Left kidney (tissue), 2 donors: ENCODE results near the gene IL24. TPM values are rescaled to one million over a fixed set of nuclear protein-coding genes. Genes with fewer than 3 reads are reported as not detected.

Source experiments
- DNase-seq: peaks from one replicate; pipeline ENCODE4 v3.0.0-alpha.2; 2013
- polyA plus RNA-seq: library from polyadenylated mRNA; unstranded; fragments of 120-200 nt; gene quantifications from one replicate; pipeline ENCODE4 v1.2.1, GENCODE V29; 2013; ENCODE audit not compliant: insufficient read length

IL24 gene
- polyA plus RNA-seq, 1 donor = 0.23 TPM

DNA sequence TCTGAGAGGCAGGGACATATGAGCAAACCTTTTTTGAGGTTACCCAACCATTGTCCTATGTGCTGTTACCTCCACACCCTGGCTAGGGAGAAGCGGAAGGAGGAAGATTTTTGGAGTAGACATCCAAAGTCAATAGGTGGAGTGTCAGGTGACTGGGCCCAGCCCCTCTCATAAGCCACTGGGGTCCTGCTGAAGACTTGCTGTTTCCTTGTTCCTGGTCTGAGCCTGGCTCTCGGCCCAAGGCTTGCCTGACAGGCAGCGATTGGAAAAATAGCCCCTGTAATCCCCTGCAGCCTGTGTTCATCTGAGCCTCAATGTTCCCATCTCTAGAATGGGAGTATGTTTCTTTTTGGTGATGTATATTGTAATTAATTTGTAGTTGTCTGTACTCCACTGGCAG, 55.9 kb downstream of the IL24 start:
- DNase-seq = no peak

DNA sequence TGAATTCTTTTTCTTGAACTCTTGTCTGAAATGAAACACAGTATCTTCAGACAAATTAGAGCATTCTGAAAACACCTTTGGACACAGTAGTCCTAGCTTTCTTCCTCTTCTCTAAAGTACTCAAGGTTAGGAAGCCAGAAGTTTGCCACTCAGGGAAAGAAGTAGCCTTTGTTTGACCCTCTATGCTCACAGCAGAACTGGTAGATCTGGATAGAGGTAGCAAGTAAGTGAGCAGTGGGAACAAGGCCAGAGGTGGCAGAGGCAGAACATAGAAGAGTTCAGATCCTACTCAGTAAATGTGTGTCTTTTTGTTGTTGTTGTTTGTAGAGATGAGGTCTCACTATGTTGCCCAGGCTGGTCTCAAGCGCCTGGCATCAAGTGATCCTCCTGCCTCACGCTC, 56.4 kb downstream of the IL24 start:
- DNase-seq = no peak

Other genes with a start within 250 kb of the IL24 start
- gene MAPKAPK2, start 212.5 kb upstream of the IL24 start, polyA plus RNA-seq = 71.1 TPM
- 1.0 TPM for gene IL19, start 126.7 kb upstream of the IL24 start, polyA plus RNA-seq
- 0.42 TPM for gene IL10, start 124.9 kb upstream of the IL24 start, polyA plus RNA-seq
- gene IL20, start 31.8 kb upstream of the IL24 start, polyA plus RNA-seq = not detected
- gene FCMR, start 24.5 kb downstream of the IL24 start, polyA plus RNA-seq = 1.8 TPM
- 1.6 TPM for gene PIGR, start 49.0 kb downstream of the IL24 start, polyA plus RNA-seq
- 7.7 TPM for gene FCAMR, start 73.0 kb downstream of the IL24 start, polyA plus RNA-seq
- 18.5 TPM for gene C1orf116, start 135.3 kb downstream of the IL24 start, polyA plus RNA-seq
- 16.3 TPM for gene YOD1, start 153.8 kb downstream of the IL24 start, polyA plus RNA-seq
- 27.3 TPM for gene PFKFB2, start 155.8 kb downstream of the IL24 start, polyA plus RNA-seq
- gene C4BPB, start 191.4 kb downstream of the IL24 start, polyA plus RNA-seq = 0.50 TPM
- gene C4BPA, start 206.8 kb downstream of the IL24 start, polyA plus RNA-seq = 0.52 TPM